GM12878 (cell line): ENCODE measurements around the gene SLC1A7. TPM values are rescaled to one million over a fixed set of nuclear protein-coding genes. Genes with fewer than 3 reads are reported as not detected.

Experiments
- ATAC-seq: fragments of 200-7000 bp; cut with Tn5 transposase; 3 replicates; pipeline ENCODE4 v1.9.1; 2020; ENCODE audit warnings: mild to moderate bottlenecking, moderate library complexity
- BruUV-seq: library from RNA; stranded (reverse); fragments of 400-500 nt; replicated peaks from 2 replicates; lab custom pipeline; 2021; lab: Mats Ljungman, UMichigan
- CTCF ChIA-PET: fragments of 300-600 bp; sonication (Branson Sonifier 250); formaldehyde crosslinking; extraction: SDS; loops from one replicate; lab custom pipeline; 2021; ENCODE audit warnings: inconsistent platforms; lab: Yijun Ruan, JAX
- POLR2A ChIA-PET: fragments of 350-600 bp; formaldehyde crosslinking; extraction: SDS; loops from one replicate; lab custom pipeline; 2021; ENCODE audit warnings: inconsistent platforms; lab: Charles Lee
- RAD21 ChIA-PET: fragments of 300-600 bp; sonication (Branson Sonifier 250); formaldehyde crosslinking; loops from one replicate; lab custom pipeline; 2023; ENCODE audit warnings: antibody characterized with exemption; ENCODE audit not compliant: unreplicated experiment; lab: Charles Lee
- SMC1A ChIA-PET: fragments of 300-600 bp; sonication (Branson Sonifier 250); formaldehyde crosslinking; loops from one replicate; lab custom pipeline; 2023; ENCODE audit not compliant: unreplicated experiment, uncharacterized antibody; lab: Charles Lee
- DNase-seq: peaks from one replicate; pipeline ENCODE4 v3.0.0-alpha.2; 2011; ENCODE audit warnings: low read depth, low spot score
- FAIRE-seq: peaks from 3 replicates; lab custom pipeline; 2011; peaks lifted over from hg19 to GRCh38; lab: Jason Lieb, UNC
- H2AFZ ChIP-seq: 2 replicates; pipeline ENCODE4 v1.6.0; 2011; ENCODE audit warnings: low read depth, low read length, control low read depth; ENCODE audit not compliant: control insufficient read depth
- H3K27ac ChIP-seq: 2 replicates; pipeline ENCODE4 v1.5.1; 2011; ENCODE audit warnings: control low read depth; ENCODE audit not compliant: control insufficient read depth, insufficient read depth
- H3K27me3 ChIP-seq, 2 experiments: replicated peaks in 1 of 2; 2 replicates each; pipeline versions ENCODE4 v1.6.0 to v1.6.1; 2011; ENCODE audit warnings: low read length in 1 of 2; ENCODE audit not compliant: control insufficient read depth in 2 of 2, insufficient read depth in 2 of 2
- H3K36me3 ChIP-seq, 2 experiments: 2 replicates each; pipeline ENCODE4 v1.5.1; 2011; ENCODE audit warnings: low read length in 1 of 2; ENCODE audit not compliant: control insufficient read depth in 2 of 2, insufficient read depth in 2 of 2
- H3K4me1 ChIP-seq: 2 replicates; pipeline ENCODE4 v1.6.1; 2011; ENCODE audit warnings: mild to moderate bottlenecking, low read length, moderate library complexity, mixed read lengths; ENCODE audit not compliant: control insufficient read depth, insufficient read depth
- H3K4me2 ChIP-seq: 2 replicates; pipeline ENCODE4 v1.6.0; 2011; ENCODE audit warnings: control low read depth; ENCODE audit not compliant: control insufficient read depth, insufficient read depth
- H3K4me3 ChIP-seq: fragments of 200-600 bp; sonication (generic); 2 replicates; pipeline ENCODE4 v1.5.1; 2016
- H3K79me2 ChIP-seq: 2 replicates; pipeline ENCODE4 v1.6.0; 2011; ENCODE audit warnings: low read length; ENCODE audit not compliant: control insufficient read depth, insufficient read depth
- H3K9ac ChIP-seq: 2 replicates; pipeline ENCODE4 v1.8.0; 2011; ENCODE audit warnings: low read length, control low read depth, mixed read lengths; ENCODE audit not compliant: control insufficient read depth, insufficient read depth
- H3K9me3 ChIP-seq: replicated peaks from 3 replicates; pipeline ENCODE4 v1.5.1; 2011; ENCODE audit warnings: mild to moderate bottlenecking, low read length; ENCODE audit not compliant: control insufficient read depth, insufficient read depth
- H4K20me1 ChIP-seq: 2 replicates; pipeline ENCODE4 v1.6.0; 2011; ENCODE audit not compliant: control insufficient read depth, insufficient read depth
- BCL3 ChIP-seq: IDR thresholded peaks from 2 replicates; pipeline ENCODE4 v1.6.1; 2011; ENCODE audit warnings: borderline replicate concordance, low read depth, mild to moderate bottlenecking, moderate library complexity, low read length; ENCODE audit not compliant: insufficient read depth, poor library complexity, severe bottlenecking
- ESRRA ChIP-seq: IDR thresholded peaks from 2 replicates; pipeline ENCODE4 v1.6.1; 2012; ENCODE audit warnings: mild to moderate bottlenecking, low read length, improper control_type of control experiment
- TAF1 ChIP-seq: IDR thresholded peaks from 2 replicates; pipeline ENCODE4 v1.6.1; 2011; ENCODE audit warnings: mild to moderate bottlenecking, low read depth, low read length, borderline replicate concordance
- ZNF217 ChIP-seq: fragments of 450-650 bp; IDR thresholded peaks from 2 replicates; pipeline ENCODE4 v1.6.1; 2017; ENCODE audit warnings: antibody characterized with exemption, mild to moderate bottlenecking
- whole genome bisulfite sequencing: methylation state at CpG from one replicate; pipeline ENCODE4 v1.1.6; 2016; ENCODE audit warnings: low lambda C conversion rate; ENCODE audit not compliant: insufficient replicate concordance, insufficient coverage; ENCODE audit errors: missing lambda C conversion rate; 5-methylcytosine and 5-hydroxymethylcytosine counted together
- in situ Hi-C: fragments of 300-500 bp; cut with MboI; formaldehyde crosslinking; loops from 9 replicates; pipeline ENCODE4 v1.14.3; 2018; ENCODE audit warnings: mixed read lengths
- intact Hi-C: fragments of 100-400 bp; cut with micrococcal nuclease; formaldehyde crosslinking; loops from one replicate; pipeline ENCODE4 v1.14.2; 2022; ENCODE audit not compliant: unreplicated experiment
- polyA plus RNA-seq, 11 experiments: library from polyadenylated mRNA; depleted of rRNA in 4 of 11; unstranded in 6 of 11; stranded (reverse) in 5 of 11; fragments of >200 nt; fragmentation: Nextera tagmentation in 4 of 11; fragmentation: Illumina TruSeq in 1 of 11; extraction: Ambion mirVana in 4 of 11; extraction: Trizol in 1 of 11; gene quantifications; 1 replicate in 1 of 11; 2 replicates in 10 of 11; pipeline versions ENCODE4 v1.2.1 to v1.2.3, GENCODE V29; 2011 to 2016; ENCODE audit warnings: inconsistent platforms in 2 of 11, missing spikeins in 2 of 11, low read depth in 1 of 11
- total RNA-seq, 4 experiments: library from RNA; depleted of rRNA in 3 of 4; stranded (reverse); fragments of >200 nt in 3 of 4; fragmentation: Illumina TruSeq in 1 of 4; extraction: Trizol in 1 of 4; gene quantifications; 2 replicates each; pipeline versions ENCODE4 v1.2.1 to v1.2.3, GENCODE V29; 2013 to 2021
- TF ChIP-seq, protein P1 (sequence below): IDR thresholded peaks from 2 replicates; pipeline ENCODE4 v1.6.1; 2011; ENCODE audit warnings: borderline replicate concordance, low read depth, mild to moderate bottlenecking, moderate library complexity, mixed read lengths, low read length; ENCODE audit not compliant: insufficient read depth; ENCODE audit errors: extremely low read length

The SLC1A7 gene
- total and polyA plus RNA-seq, 10 of the 15 experiments (the other 5 are each of a cell fraction or from before 2014, with no cell fraction given), result not detected

DNA sequence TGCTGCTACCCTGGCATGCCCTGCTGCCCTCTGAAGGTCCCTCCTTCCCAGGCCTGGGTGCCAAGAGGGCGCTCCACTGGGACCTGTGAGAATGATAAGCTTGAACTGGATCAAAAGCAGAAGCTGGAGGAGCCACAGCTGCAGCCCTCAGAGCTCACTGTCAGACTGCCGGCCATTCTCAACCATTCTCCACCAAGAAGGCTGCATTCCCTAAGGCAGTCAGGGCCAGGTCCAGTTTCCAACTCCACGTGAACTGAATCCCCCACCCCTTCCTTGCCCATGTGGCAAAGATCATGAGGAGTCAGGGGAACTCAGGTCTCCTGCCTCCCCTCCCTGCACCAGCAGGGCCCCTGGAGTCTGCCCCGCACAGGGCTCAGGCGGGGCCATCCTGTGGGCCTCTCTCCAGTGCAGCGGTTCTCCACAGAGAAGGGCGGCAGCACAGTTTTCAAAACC lies 19.5 kb downstream of the SLC1A7 start:
- H3K9ac ChIP-seq, result no peak overlapping the region
- CTCF ChIA-PET, result no interaction called here

More for the DNA sequence above, 19.5 kb downstream of the SLC1A7 start:
- intact Hi-C loops (no loop called here), in situ Hi-C loops (no loop called here)
- no peaks in the 10 kb centered on the region for H3K9me3 ChIP-seq
- BruUV-seq, result no TSS peak
- RAD21 ChIA-PET, result no interaction called here
- no peak overlapping the region for H3K4me2 ChIP-seq
- no peaks in the 10 kb centered on the region for H3K4me1 ChIP-seq
- FAIRE-seq (no peak), ATAC-seq (no peak)
- H3K79me2 ChIP-seq, result no peaks in the 10 kb centered on the region
- no peak overlapping the region for H2AFZ ChIP-seq
- SMC1A ChIA-PET, result interaction anchor here (1.0 kb wide), 1 partner anchor 16 kb away, joined by 3 read pairs; no protein-coding TSS in a partner anchor
- H3K27me3 ChIP-seq, result no peaks in the 10 kb centered on the region
- no peaks in the 10 kb centered on the region for H4K20me1 ChIP-seq
- H3K36me3 ChIP-seq, result no peaks in the 10 kb centered on the region
- no peak overlapping the region for H3K4me3 ChIP-seq
- POLR2A ChIA-PET, result no interaction called here
- no peak for TF ChIP-seq BCL3
- TF ChIP-seq ZNF217, result no peak
- TF ChIP-seq, protein P1, sequence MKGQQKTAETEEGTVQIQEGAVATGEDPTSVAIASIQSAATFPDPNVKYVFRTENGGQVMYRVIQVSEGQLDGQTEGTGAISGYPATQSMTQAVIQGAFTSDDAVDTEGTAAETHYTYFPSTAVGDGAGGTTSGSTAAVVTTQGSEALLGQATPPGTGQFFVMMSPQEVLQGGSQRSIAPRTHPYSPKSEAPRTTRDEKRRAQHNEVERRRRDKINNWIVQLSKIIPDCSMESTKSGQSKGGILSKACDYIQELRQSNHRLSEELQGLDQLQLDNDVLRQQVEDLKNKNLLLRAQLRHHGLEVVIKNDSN, result no peak
- no peak for TF ChIP-seq ESRRA
- TF ChIP-seq TAF1, result no peak
- TF ChIP-seq, all 136 proteins: peak for 0
- DNase-seq, result no peak
- 51% methylated on average over 7 of the region's 7 CpGs for WGBS
- H3K27ac ChIP-seq, result no peak overlapping the region
